CD14-positive monocyte (primary cell): ENCODE measurements around the gene YWHAE. TPM values are rescaled to one million over a fixed set of nuclear protein-coding genes. Genes with fewer than 3 reads are reported as not detected.
A peak's percentile ranks its signal among the peaks of the same experiment; 100 is the strongest.

Experiments
- DNase-seq, 3 donors: peaks; one replicate each; pipeline ENCODE4 v3.0.0-alpha.2; 2011 to 2022
- H2AFZ ChIP-seq: 2 replicates; pipeline ENCODE4 v1.6.0; 2012; ENCODE audit warnings: mild to moderate bottlenecking, low read depth, low read length, inconsistent platforms; ENCODE audit not compliant: insufficient read depth, poor library complexity, severe bottlenecking
- H3K27ac ChIP-seq, 2 donors: 1 replicate in 1 of 2; 2 replicates in 1 of 2; pipeline ENCODE4 v1.5.1; 2012 to 2013; ENCODE audit warnings: low read length in 2 of 2, control low read depth in 1 of 2, inconsistent platforms in 1 of 2, low read depth in 1 of 2, mild to moderate bottlenecking in 1 of 2
- H3K27me3 ChIP-seq, 2 donors: one replicate each; pipeline versions ENCODE4 v1.6.0 to v1.6.1; 2011 to 2013; ENCODE audit warnings: low read length in 2 of 2; ENCODE audit not compliant: control insufficient read depth in 2 of 2, insufficient read depth in 2 of 2
- H3K36me3 ChIP-seq, 2 donors: replicated peaks in 1 of 2; 1 replicate in 1 of 2; 2 replicates in 1 of 2; pipeline versions ENCODE4 v1.5.1 to v1.6.1; 2012 to 2013; ENCODE audit warnings: low read length in 2 of 2, control low read depth in 1 of 2, inconsistent platforms in 1 of 2, mild to moderate bottlenecking in 1 of 2; ENCODE audit not compliant: insufficient read depth in 2 of 2, control insufficient read depth in 1 of 2
- H3K4me1 ChIP-seq, 2 donors: 1 replicate in 1 of 2; 2 replicates in 1 of 2; pipeline versions ENCODE4 v1.5.1 to v1.6.1; 2012 to 2013; ENCODE audit warnings: low read length in 2 of 2, control low read depth in 1 of 2, inconsistent platforms in 1 of 2, mild to moderate bottlenecking in 1 of 2, moderate library complexity in 1 of 2; ENCODE audit not compliant: insufficient read depth in 2 of 2, control insufficient read depth in 1 of 2
- H3K4me2 ChIP-seq: replicated peaks from 2 replicates; pipeline ENCODE3; 2012; ENCODE audit warnings: low read length, moderate library complexity, mild to moderate bottlenecking; ENCODE audit not compliant: poor library complexity, severe bottlenecking; ENCODE audit errors: extremely low read depth
- H3K4me3 ChIP-seq, 3 experiments: fragments of 200-600 bp in 1 of 3; sonication (generic) in 1 of 3; replicated peaks in 1 of 3; 1 replicate in 2 of 3; 2 replicates in 1 of 3; pipeline ENCODE4 v1.5.1; 2011 to 2013; ENCODE audit warnings: low read length in 3 of 3, mild to moderate bottlenecking in 3 of 3, control low read depth in 2 of 3, low read depth in 2 of 3, inconsistent platforms in 1 of 3, moderate library complexity in 1 of 3
- H3K79me2 ChIP-seq: 2 replicates; pipeline ENCODE4 v1.6.0; 2012; ENCODE audit warnings: mild to moderate bottlenecking, control low read depth, inconsistent platforms, low read length, moderate library complexity; ENCODE audit not compliant: insufficient read depth
- H3K9ac ChIP-seq: 2 replicates; pipeline ENCODE4 v1.6.0; 2017; ENCODE audit warnings: low read length, mild to moderate bottlenecking; ENCODE audit not compliant: insufficient read depth, poor library complexity, severe bottlenecking
- H3K9me3 ChIP-seq, 2 donors: replicated peaks in 1 of 2; 1 replicate in 1 of 2; 2 replicates in 1 of 2; pipeline versions ENCODE4 v1.5.1 to v1.6.1; 2012 to 2013; ENCODE audit warnings: low read length in 2 of 2, control low read depth in 1 of 2; ENCODE audit not compliant: control insufficient read depth in 1 of 2, insufficient read depth in 1 of 2
- H4K20me1 ChIP-seq: 2 replicates; pipeline ENCODE4 v1.6.0; 2012; ENCODE audit warnings: mild to moderate bottlenecking, low read length, control low read depth, moderate library complexity; ENCODE audit not compliant: insufficient read depth
- H3K27ac Mint-ChIP-seq, 7 donors: one replicate each; pipeline ENCODE4 v1.8.0; 2020; ENCODE audit warnings: mild to moderate bottlenecking in 7 of 7, mixed read lengths in 7 of 7, moderate library complexity in 6 of 7, inconsistent platforms in 2 of 7
- H3K27me3 Mint-ChIP-seq, 3 donors: one replicate each; pipeline ENCODE4 v1.8.0; 2021 to 2022; ENCODE audit warnings: low read depth in 3 of 3, mild to moderate bottlenecking in 3 of 3, mixed read lengths in 3 of 3, moderate library complexity in 3 of 3, inconsistent platforms in 1 of 3
- H3K36me3 Mint-ChIP-seq, 2 donors: one replicate each; pipeline ENCODE4 v1.8.0; 2020; ENCODE audit warnings: mixed read lengths in 2 of 2, inconsistent platforms in 1 of 2, mild to moderate bottlenecking in 1 of 2
- H3K4me1 Mint-ChIP-seq: one replicate; pipeline ENCODE4 v1.8.0; 2020; ENCODE audit warnings: mild to moderate bottlenecking, mixed read lengths
- H3K4me3 Mint-ChIP-seq, 2 donors: one replicate each; pipeline ENCODE4 v1.8.0; 2020; ENCODE audit warnings: mild to moderate bottlenecking in 2 of 2, mixed read lengths in 2 of 2, moderate library complexity in 1 of 2
- H3K9me3 Mint-ChIP-seq, 7 donors: one replicate each; pipeline ENCODE4 v1.8.0; 2020 to 2022; ENCODE audit warnings: mixed read lengths in 7 of 7, mild to moderate bottlenecking in 6 of 7, moderate library complexity in 6 of 7, inconsistent platforms in 2 of 7
- CTCF ChIP-seq: fragments of 200-600 bp; IDR thresholded peaks from one replicate; pipeline ENCODE4 v1.8.0; 2022; ENCODE audit warnings: antibody characterized with exemption, mild to moderate bottlenecking
- WGBS: methylation state at CpG from one replicate; pipeline ENCODE4 v1.1.5; 2013; ENCODE audit warnings: missing lambda C conversion rate; ENCODE audit not compliant: insufficient coverage; 5-methylcytosine and 5-hydroxymethylcytosine counted together
- intact Hi-C, 2 donors: fragments of 100-400 bp; cut with micrococcal nuclease; formaldehyde crosslinking; loops; one replicate each; pipeline versions ENCODE4 v1.15.0 to v1.15.1; 2023
- polyA plus RNA-seq, 3 donors: library from polyadenylated mRNA; depleted of rRNA in 1 of 3; unstranded in 2 of 3; stranded (reverse) in 1 of 3; fragments of 300-500 nt in 2 of 3; fragments of >200 nt in 1 of 3; fragmentation: Illumina TruSeq in 2 of 3; gene quantifications; 1 replicate in 2 of 3; 2 replicates in 1 of 3; pipeline ENCODE4 v1.2.3, GENCODE V29; 2012 to 2021

Gene YWHAE
- polyA plus RNA-seq, 3 donors: 165 to 185 (median 168) TPM

- Histone ChIP-seq H3K27ac (no peak overlapping the region), H4K20me1 (peaks cover 22% of the 10 kb centered on the region), H2AFZ (no peak overlapping the region), H3K4me3 (no peak overlapping the region), H3K27me3 (no peaks in the 10 kb centered on the region), H3K9ac (no peak overlapping the region), H3K4me2 (no peak overlapping the region), H3K9me3 (no peaks in the 10 kb centered on the region), H3K36me3 (no peaks in the 10 kb centered on the region), H3K79me2 (no peaks in the 10 kb centered on the region), H3K4me1 (no peaks in the 10 kb centered on the region)
- Mint-ChIP-seq H3K9me3 (peaks cover 0 to 9% (median 0%) of the 10 kb centered on the region in 7 donors), H3K4me1 (no peaks in the 10 kb centered on the region), H3K4me3 (no peak overlapping the region), H3K27me3 (peaks cover 4 to 8% (median 4%) of the 10 kb centered on the region in 3 donors), H3K36me3 (peaks cover 0 to 10% of the 10 kb centered on the region in 2 donors), H3K27ac (peak overlapping the region in 1 of 7 donors; percentile 25)
- no peak for DNase-seq
- TF ChIP-seq CTCF: no peak
- 88% methylated on average over 13 of the region's 27 CpGs for WGBS
- intact Hi-C loops: no loop called here
Measured at GRCh38 chr17:1412185-1413110, 12.4 kb upstream of the YWHAE start.

- H3K4me3 Mint-ChIP-seq: no peak overlapping the region
- peak in 1 of 3 donors; percentile 18 for DNase-seq
- H3K36me3 Mint-ChIP-seq: no peaks in the 10 kb centered on the region
- intact Hi-C loops: loop anchor here in 1 of 2 donors (5.0 kb wide), 2 partner anchors 35 to 60 kb away; no protein-coding TSS in a partner anchor
- H3K27me3 Mint-ChIP-seq: peaks cover 3 to 10% (median 7%) of the 10 kb centered on the region in 3 donors
- no peaks in the 10 kb centered on the region for H3K9me3 ChIP-seq
- H3K4me1 Mint-ChIP-seq: peaks cover 38% of the 10 kb centered on the region
- peaks cover 35% of the 10 kb centered on the region for H4K20me1 ChIP-seq
- no peak overlapping the region for H3K27ac Mint-ChIP-seq
- no peak for TF ChIP-seq CTCF
- no peaks in the 10 kb centered on the region for H3K27me3 ChIP-seq
- no peak overlapping the region for H3K4me2 ChIP-seq
- no peak overlapping the region for H3K9ac ChIP-seq
- peaks cover 39 to 43% of the 10 kb centered on the region in 2 donors for H3K4me1 ChIP-seq
- no peak overlapping the region for H3K27ac ChIP-seq
- H2AFZ ChIP-seq: no peak overlapping the region
- H3K4me3 ChIP-seq: no peak overlapping the region
- no peaks in the 10 kb centered on the region for H3K9me3 Mint-ChIP-seq
- H3K36me3 ChIP-seq: no peaks in the 10 kb centered on the region
- no CpG with 5 or more reads among the region's 4 CpGs for WGBS
- H3K79me2 ChIP-seq: peaks cover 29% of the 10 kb centered on the region
Measured at GRCh38 chr17:1402262-1402586, 2.2 kb upstream of the YWHAE start.
